GM21367 (cell line): Measurements from ENCODE around the gene NFIX.

Source experiments
- ATAC-seq: cut with Tn5 transposase; IDR thresholded peaks from one replicate; pipeline ENCODE4 v1.9.1; 2021; ENCODE audit not compliant: unreplicated experiment

NFIX gene

GRCh38 chr19:13120031-13120430, 124.8 kb downstream of the NFIX start:
- ATAC-seq: no peak

- no peak for ATAC-seq
Measured at GRCh38 chr19:13120817-13121216, 125.5 kb downstream of the NFIX start.

DNA sequence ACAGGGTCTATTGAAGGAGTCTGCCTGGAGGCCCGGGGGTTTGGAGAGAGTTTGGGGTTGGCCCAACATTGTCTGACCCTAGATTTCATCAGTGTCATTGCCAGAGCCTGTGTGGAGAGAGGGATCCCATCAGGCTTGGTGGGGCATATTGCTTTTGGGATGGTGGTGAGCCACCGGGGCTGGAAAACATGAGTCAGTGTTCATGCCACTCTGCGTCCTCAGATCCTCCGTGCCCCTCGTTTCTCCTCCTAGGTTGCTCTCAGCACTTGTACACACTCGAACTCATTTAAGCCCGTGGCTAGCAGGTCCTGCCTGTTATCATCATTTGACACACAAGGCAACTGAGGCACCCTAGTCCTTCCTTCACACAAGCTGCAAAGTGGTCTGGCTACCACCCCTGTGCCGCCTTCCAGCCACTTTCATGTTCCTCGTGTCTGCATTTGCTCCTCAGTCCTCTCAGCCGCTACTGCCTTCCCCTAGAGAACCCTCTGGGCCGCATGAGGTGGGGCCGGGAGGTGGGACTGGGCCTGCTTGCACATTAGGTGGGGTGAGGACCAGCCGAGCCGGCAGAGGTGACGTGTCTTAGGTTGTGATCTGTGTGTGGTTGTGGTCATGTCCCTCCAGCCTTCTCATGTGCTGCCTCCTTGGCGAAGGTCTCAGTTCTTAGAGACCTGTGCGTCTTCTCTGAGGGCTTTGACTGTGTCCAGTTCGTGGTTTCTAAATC, 126.4 kb downstream of the NFIX start:
- no peak for ATAC-seq

DNA sequence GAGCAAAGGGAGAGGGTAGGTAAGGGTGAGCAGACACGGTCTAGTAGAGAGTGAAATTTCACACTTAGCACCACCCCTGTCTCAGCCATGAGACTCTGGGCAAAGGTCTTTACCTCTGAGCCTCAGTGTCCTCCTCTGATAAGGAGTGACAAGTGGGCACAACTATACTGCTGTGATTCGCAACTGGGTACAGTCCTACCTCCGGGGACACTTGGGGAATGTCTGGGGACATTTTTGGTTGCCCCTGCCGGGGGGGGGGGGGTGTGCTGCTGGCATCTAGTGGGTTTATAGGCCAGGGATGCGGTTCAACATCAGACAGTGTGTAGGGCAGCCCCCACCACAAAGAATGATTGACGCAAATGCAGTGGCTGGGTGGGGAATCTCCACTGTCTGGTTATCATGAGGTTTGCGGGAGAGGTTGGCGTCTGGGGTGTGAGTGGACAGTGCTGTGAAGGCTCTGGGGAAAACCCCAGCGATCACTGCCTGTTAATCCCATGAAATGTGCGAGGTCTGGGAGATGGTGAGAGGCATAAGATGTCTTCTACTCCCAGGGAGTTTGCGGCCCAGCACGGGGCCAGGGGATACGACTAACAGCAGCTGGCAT, 127.1 kb downstream of the NFIX start:
- ATAC-seq: no peak

- ATAC-seq: no peak
Measured at GRCh38 chr19:13122980-13123957, 128.0 kb downstream of the NFIX start.

DNA sequence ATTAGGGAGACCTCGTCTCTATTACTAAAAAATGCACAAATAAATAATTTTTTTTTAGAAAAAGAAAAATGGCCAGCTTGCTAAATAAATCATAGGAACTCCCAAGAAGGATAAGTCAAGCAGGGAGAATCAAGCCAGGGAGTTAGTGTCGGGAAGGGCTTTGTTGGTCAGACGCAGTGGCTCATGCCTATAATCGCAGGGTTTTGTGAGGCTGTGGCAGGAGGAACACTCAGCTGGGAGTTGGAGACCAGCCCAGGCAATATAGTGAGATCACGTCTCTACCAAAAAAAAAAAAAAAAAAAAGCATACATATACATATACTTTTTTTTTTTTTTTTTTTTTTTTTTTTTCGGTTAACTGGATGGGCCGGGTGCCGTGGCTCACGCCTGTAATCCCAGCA, 131.8 kb downstream of the NFIX start:
- no peak for ATAC-seq

GRCh38 chr19:13127811-13128575, 132.7 kb downstream of the NFIX start:
- no peak for ATAC-seq

- ATAC-seq: no peak
Measured at GRCh38 chr19:13128583-13128982, 133.3 kb downstream of the NFIX start.

GRCh38 chr19:13129384-13129783, 134.1 kb downstream of the NFIX start:
- ATAC-seq: no peak

DNA sequence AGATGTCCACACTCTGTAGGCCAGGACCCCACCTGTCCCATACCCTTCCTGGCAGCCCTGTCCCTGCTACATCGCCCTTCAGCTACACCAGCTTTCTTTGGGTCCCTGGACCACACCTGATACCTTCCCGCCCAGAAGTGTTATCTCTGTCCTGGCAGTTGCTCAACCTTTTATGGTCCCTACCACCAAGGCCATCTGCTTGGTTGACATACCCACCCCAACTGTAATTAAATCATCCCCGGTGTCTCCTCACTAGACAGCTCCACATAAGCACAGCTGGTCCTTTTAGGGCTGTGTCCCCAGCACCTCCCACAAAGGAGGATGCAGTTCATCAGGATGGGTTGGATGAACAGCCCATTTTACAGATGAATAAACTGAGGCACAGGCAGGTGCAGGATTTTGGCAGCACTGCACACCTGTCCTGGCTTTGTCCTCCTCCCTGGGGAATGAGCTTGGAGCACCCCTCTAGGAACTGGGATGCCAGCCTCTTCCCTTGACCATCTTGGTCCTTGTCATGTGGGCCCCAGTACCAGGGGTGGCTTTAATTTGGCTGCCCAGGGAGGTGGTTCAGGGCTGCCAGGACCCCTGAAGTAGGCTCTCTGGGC, 135.7 kb downstream of the NFIX start:
- ATAC-seq: no peak

- ATAC-seq: no peak
Measured at GRCh38 chr19:13132471-13133180, 137.4 kb downstream of the NFIX start.

DNA sequence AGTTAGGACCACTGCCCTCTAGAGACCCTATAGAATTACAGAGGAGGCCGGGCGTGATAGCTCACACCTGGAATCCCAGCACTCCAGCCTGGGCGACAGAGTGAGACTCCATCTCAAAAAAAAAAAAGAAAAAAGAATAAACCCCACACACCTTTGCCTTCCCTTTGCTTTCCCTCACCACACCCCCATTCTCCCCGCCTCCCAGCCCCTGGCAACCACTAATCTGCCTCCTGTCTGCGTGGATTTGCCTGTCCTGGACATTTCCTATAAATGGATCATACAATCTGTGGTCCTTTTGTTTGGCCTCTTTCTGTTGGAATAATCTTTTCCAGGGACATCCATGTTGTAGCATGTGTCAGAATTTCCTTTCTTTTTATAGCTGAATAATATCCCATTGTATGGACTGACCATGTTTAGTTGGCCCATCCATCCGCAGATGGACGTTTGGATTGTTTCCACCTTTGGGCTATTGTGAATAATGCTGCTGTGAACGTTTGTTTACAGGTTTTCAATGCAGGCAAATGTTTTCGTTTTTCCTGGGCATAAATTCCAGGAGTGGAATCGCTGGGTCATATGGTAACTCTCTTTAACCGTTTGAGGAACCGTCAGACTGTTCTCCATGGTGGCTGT, 138.1 kb downstream of the NFIX start:
- ATAC-seq: no peak

DNA sequence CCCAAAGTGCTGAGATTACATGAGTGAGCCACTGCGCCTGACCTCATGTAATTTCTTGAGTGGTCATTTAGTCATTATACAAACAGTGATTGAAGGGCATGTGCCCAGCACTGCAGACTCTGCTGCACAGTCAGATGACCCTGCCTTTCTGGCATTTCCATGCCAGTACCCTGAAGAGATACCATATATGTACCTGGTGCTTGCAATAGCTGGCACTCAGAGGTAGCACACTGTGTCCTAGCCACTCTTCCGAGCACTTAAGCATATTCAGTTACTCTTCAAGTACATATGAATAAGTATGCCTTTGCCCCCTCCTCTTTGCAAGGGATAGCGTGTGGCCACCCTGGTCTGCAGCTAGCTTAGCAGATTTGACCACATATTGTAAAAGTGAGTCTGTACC, 139.4 kb downstream of the NFIX start:
- ATAC-seq: no peak

- no peak for ATAC-seq
Measured at GRCh38 chr19:13135068-13136062, 140.1 kb downstream of the NFIX start.

- ATAC-seq: no peak
Measured at GRCh38 chr19:13137290-13137794, 142.1 kb downstream of the NFIX start.

- no peak for ATAC-seq
Measured at GRCh38 chr19:13138171-13138915, 143.1 kb downstream of the NFIX start.

GRCh38 chr19:13138916-13139198, 143.6 kb downstream of the NFIX start:
- no peak for ATAC-seq
